OCI-LY7 (cell line): Measurements from ENCODE around the gene FIGN.

Experiments used
- EZH2phosphoT487 ChIP-seq: fragments of 200-600 bp; sonication (generic); IDR thresholded peaks from 2 replicates; pipeline ENCODE4 v1.6.1; 2018; ENCODE audit warnings: low read depth, borderline replicate concordance, mild to moderate bottlenecking, mixed run types, antibody characterized with exemption, low read length, moderate library complexity, mixed read lengths
- TF ChIP-seq, protein P1 (sequence below): fragments of 200-600 bp; sonication (generic); conservative IDR thresholded peaks from 2 replicates; pipeline ENCODE4 v1.5.1; 2014; ENCODE audit warnings: mild to moderate bottlenecking, antibody characterized with exemption, low read length, moderate library complexity, mixed read lengths

DNA sequence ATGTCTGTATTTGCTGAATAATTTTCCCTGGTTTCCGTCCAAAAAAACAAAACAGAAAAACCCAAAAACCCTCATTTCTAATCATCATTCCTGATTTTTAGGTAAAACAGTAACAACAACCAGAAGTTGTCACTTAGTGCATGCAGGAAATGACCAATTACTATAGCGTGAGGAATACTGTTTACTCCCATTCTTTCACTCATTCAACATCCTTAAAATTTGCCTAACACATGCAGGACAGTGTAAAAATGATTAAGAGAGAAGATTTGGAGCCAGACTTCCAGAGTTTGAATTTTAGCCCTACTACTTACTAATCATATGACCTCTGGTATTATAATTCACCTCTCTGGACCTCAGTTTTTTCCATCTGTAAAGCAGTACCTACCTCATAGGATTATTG, 83.1 kb downstream of the FIGN start:
- TF ChIP-seq, protein P1, sequence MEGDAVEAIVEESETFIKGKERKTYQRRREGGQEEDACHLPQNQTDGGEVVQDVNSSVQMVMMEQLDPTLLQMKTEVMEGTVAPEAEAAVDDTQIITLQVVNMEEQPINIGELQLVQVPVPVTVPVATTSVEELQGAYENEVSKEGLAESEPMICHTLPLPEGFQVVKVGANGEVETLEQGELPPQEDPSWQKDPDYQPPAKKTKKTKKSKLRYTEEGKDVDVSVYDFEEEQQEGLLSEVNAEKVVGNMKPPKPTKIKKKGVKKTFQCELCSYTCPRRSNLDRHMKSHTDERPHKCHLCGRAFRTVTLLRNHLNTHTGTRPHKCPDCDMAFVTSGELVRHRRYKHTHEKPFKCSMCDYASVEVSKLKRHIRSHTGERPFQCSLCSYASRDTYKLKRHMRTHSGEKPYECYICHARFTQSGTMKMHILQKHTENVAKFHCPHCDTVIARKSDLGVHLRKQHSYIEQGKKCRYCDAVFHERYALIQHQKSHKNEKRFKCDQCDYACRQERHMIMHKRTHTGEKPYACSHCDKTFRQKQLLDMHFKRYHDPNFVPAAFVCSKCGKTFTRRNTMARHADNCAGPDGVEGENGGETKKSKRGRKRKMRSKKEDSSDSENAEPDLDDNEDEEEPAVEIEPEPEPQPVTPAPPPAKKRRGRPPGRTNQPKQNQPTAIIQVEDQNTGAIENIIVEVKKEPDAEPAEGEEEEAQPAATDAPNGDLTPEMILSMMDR = no peak
- TF ChIP-seq EZH2phosphoT487 = no peak
